Mesenchymal stem cell (in vitro differentiated cells and primary cell): Measurements from ENCODE around the gene PIGP.
"Not testable (repeated sequence)": the region's sequence is repeated elsewhere in the genome, so short reads cannot be mapped to it uniquely, and the experiment has no call there.

Experiments used
- DNase-seq: peaks from one replicate; pipeline ENCODE4 v3.0.0-alpha.2; 2013
- H2AFZ ChIP-seq: one replicate; pipeline ENCODE4 v1.6.1; 2013; ENCODE audit warnings: low read depth, mild to moderate bottlenecking, control low read depth, inconsistent platforms, low read length, moderate library complexity
- H2AK5ac ChIP-seq: 2 replicates; pipeline ENCODE4 v1.6.1; 2013; ENCODE audit warnings: low read length, moderate library complexity, mild to moderate bottlenecking, inconsistent platforms; ENCODE audit not compliant: severe bottlenecking
- H2BK120ac ChIP-seq: one replicate; pipeline ENCODE4 v1.6.1; 2013; ENCODE audit warnings: low read depth, mild to moderate bottlenecking, inconsistent platforms, low read length, moderate library complexity
- H2BK12ac ChIP-seq, 2 experiments: one replicate each; pipeline ENCODE4 v1.6.1; 2013; ENCODE audit warnings: inconsistent platforms in 2 of 2, low read length in 2 of 2, mild to moderate bottlenecking in 2 of 2, moderate library complexity in 2 of 2, control low read depth in 1 of 2
- H2BK15ac ChIP-seq: one replicate; pipeline ENCODE4 v1.6.1; 2013; ENCODE audit warnings: mild to moderate bottlenecking, low read depth, inconsistent platforms; ENCODE audit not compliant: poor library complexity, severe bottlenecking
- H2BK5ac ChIP-seq: 2 replicates; pipeline ENCODE4 v1.6.1; 2013; ENCODE audit warnings: low read depth, mild to moderate bottlenecking, low read length, control low read depth, inconsistent platforms; ENCODE audit not compliant: poor library complexity, severe bottlenecking
- H3K14ac ChIP-seq, 2 experiments: one replicate each; pipeline ENCODE4 v1.6.1; 2013; ENCODE audit warnings: inconsistent platforms in 2 of 2, low read length in 2 of 2, control low read depth in 1 of 2, mild to moderate bottlenecking in 1 of 2, moderate library complexity in 1 of 2
- H3K18ac ChIP-seq, 2 experiments: one replicate each; pipeline ENCODE4 v1.6.1; 2013; ENCODE audit warnings: inconsistent platforms in 2 of 2, low read length in 2 of 2, control low read depth in 1 of 2, low read depth in 1 of 2, mild to moderate bottlenecking in 1 of 2
- H3K23ac ChIP-seq, 2 experiments: one replicate each; pipeline ENCODE4 v1.6.1; 2013; ENCODE audit warnings: inconsistent platforms in 2 of 2, low read length in 2 of 2, mild to moderate bottlenecking in 2 of 2, moderate library complexity in 2 of 2, control low read depth in 1 of 2
- H3K27ac ChIP-seq: 2 replicates; pipeline ENCODE4 v1.5.1; 2013; ENCODE audit warnings: mild to moderate bottlenecking, moderate library complexity, low read length, control low read depth, inconsistent platforms; ENCODE audit not compliant: poor library complexity, severe bottlenecking
- H3K27me3 ChIP-seq, 2 experiments: 2 replicates each; pipeline versions ENCODE4 v1.6.1 to v1.7.0; 2013; ENCODE audit warnings: low read length in 2 of 2, mild to moderate bottlenecking in 2 of 2, moderate library complexity in 2 of 2, control low read depth in 1 of 2, inconsistent platforms in 1 of 2; ENCODE audit not compliant: control insufficient read depth in 1 of 2, insufficient read depth in 1 of 2
- H3K36me3 ChIP-seq, 2 experiments: 2 replicates each; pipeline versions ENCODE4 v1.6.1 to v1.7.0; 2013; ENCODE audit warnings: low read length in 2 of 2, control low read depth in 1 of 2, inconsistent platforms in 1 of 2, low read depth in 1 of 2, mild to moderate bottlenecking in 1 of 2; ENCODE audit not compliant: insufficient read depth in 2 of 2, control insufficient read depth in 1 of 2
- H3K4ac ChIP-seq, 2 experiments: one replicate each; pipeline ENCODE4 v1.6.1; 2013; ENCODE audit warnings: inconsistent platforms in 2 of 2, low read length in 2 of 2, mild to moderate bottlenecking in 2 of 2, moderate library complexity in 2 of 2, control low read depth in 1 of 2, low read depth in 1 of 2
- H3K4me1 ChIP-seq: 2 replicates; pipeline ENCODE4 v1.6.1; 2013; ENCODE audit warnings: low read depth, low read length, control low read depth; ENCODE audit not compliant: control insufficient read depth, insufficient read depth
- H3K4me2 ChIP-seq: 2 replicates; pipeline ENCODE4 v1.6.1; 2013; ENCODE audit warnings: low read length, mild to moderate bottlenecking, inconsistent platforms; ENCODE audit not compliant: poor library complexity, severe bottlenecking
- H3K4me3 ChIP-seq, 2 experiments: 2 replicates each; pipeline versions ENCODE4 v1.5.1 to v1.7.0; 2013; ENCODE audit warnings: low read length in 2 of 2, mild to moderate bottlenecking in 2 of 2, control low read depth in 1 of 2, low read depth in 1 of 2; ENCODE audit not compliant: insufficient read depth in 1 of 2
- H3K79me1 ChIP-seq: replicated peaks from 2 replicates; pipeline ENCODE4 v1.6.1; 2013; ENCODE audit warnings: mild to moderate bottlenecking, control low read depth, low read length, inconsistent platforms; ENCODE audit not compliant: poor library complexity, severe bottlenecking
- H3K9ac ChIP-seq: 2 replicates; pipeline ENCODE4 v1.7.0; 2013; ENCODE audit warnings: mild to moderate bottlenecking, low read length, moderate library complexity
- H3K9me3 ChIP-seq: 2 replicates; pipeline ENCODE4 v1.7.0; 2013; ENCODE audit warnings: mild to moderate bottlenecking, low read length; ENCODE audit not compliant: control insufficient read depth
- H4K8ac ChIP-seq: one replicate; pipeline ENCODE4 v1.6.1; 2013; ENCODE audit warnings: inconsistent platforms, mild to moderate bottlenecking, low read length, moderate library complexity
- H4K91ac ChIP-seq: one replicate; pipeline ENCODE4 v1.6.1; 2013; ENCODE audit warnings: mild to moderate bottlenecking, low read length, inconsistent platforms
- WGBS: methylation state at CpG from one replicate; pipeline ENCODE4 v1.1.7; 2013; ENCODE audit warnings: mixed read lengths; 5-methylcytosine and 5-hydroxymethylcytosine counted together

The PIGP gene

GRCh38 chr21:37058261-37058660 is 14.6 kb downstream of the PIGP start:
- Histone ChIP-seq H2AK5ac (peak overlapping the region; percentile 0), H3K18ac (no peak overlapping the region), H4K8ac (peak overlapping the region; percentile 63), H3K14ac (no peak overlapping the region), H3K4ac (no peak overlapping the region), H2BK120ac (no peak overlapping the region), H3K27ac (no peak overlapping the region), H3K27me3 (no peaks in the 10 kb centered on the region), H3K79me1 (no peaks in the 10 kb centered on the region), H2BK5ac (no peak overlapping the region), H3K4me3 (no peak overlapping the region), H3K23ac (no peak overlapping the region), H4K91ac (peak overlapping the region; percentile 87), H2BK15ac (no peak overlapping the region), H3K9me3 (no peaks in the 10 kb centered on the region), H3K9ac (no peak overlapping the region), H3K36me3 (no peaks in the 10 kb centered on the region), H2BK12ac (peak overlapping the region in 1 of 2 experiments; percentile 2), H3K4me2 (no peak overlapping the region), H2AFZ (no peak overlapping the region), H3K4me1 (peaks cover 9% of the 10 kb centered on the region)
- DNase-seq = no peak
- 92% methylated on average over 2 of the region's 2 CpGs for WGBS

DNA sequence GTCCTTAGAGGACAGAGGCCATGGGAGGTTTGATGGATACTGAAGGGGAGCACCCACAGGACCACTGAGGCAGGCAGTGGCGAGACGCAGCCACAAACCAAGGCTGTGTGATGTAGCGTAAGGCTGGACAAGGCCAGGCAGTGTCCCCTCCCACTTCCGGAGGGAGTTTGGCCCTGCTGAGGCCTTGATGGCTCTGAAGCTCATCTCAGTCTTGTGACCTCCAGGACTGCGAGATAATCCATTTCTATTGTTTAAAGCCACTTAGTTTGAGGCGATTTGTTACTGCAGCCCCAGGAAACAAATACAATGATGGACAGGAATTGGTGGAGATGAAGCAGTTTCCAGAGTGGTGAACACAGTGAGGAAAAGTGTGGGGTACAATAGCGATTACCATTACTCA is 15.3 kb downstream of the PIGP start:
- Histone ChIP-seq H3K23ac (no peak overlapping the region), H3K9ac (no peak overlapping the region)

DNA sequence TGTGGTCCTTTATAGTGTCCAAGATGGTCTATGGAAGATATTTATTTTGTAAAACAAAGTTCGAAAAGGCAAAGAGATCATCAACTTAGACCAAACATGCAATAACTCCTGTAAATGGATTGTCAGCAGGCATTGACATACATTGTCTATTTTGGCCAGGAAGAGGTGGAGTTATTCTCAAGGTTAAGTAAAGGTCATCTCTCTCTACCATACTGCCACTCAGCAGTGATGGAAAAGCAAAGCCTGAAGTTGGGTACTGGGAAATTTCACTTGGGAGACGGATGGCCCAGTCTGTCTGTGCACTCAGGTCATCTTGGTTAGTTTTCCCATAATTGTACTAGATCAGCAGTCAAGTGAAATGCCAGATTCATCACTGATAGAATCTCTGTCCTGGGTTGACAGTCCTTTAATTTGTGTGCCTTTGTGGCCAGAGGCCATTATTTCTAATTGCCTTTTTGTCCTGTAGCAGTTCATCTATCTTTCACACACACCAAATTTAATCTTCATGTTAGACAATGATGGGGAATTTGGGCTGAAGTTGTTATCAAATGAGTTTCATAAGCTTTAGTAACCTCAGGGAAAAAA is 17.5 kb downstream of the PIGP start:
- H3K4me1 ChIP-seq = peaks cover 4% of the 10 kb centered on the region
- H3K27me3 ChIP-seq = no peaks in the 10 kb centered on the region
- H3K36me3 ChIP-seq = no peaks in the 10 kb centered on the region
- DNase-seq = no peak
- H3K14ac ChIP-seq = no peak overlapping the region
- H3K4ac ChIP-seq = no peak overlapping the region
- no peak overlapping the region for H2AK5ac ChIP-seq
- no peak overlapping the region for H3K23ac ChIP-seq
- no peak overlapping the region for H3K4me2 ChIP-seq
- 89% methylated on average over 1 of the region's 2 CpGs for WGBS
- H4K91ac ChIP-seq = no peak overlapping the region
- H3K79me1 ChIP-seq = no peaks in the 10 kb centered on the region
- no peak overlapping the region for H4K8ac ChIP-seq
- no peak overlapping the region for H2BK12ac ChIP-seq
- H2BK120ac ChIP-seq = no peak overlapping the region
- H3K9me3 ChIP-seq = no peaks in the 10 kb centered on the region
- H3K18ac ChIP-seq = no peak overlapping the region
- H2BK5ac ChIP-seq = no peak overlapping the region
- H2BK15ac ChIP-seq = no peak overlapping the region
- H3K4me3 ChIP-seq = no peak overlapping the region
- no peak overlapping the region for H2AFZ ChIP-seq
- no peak overlapping the region for H3K9ac ChIP-seq
- H3K27ac ChIP-seq = no peak overlapping the region

More for the DNA sequence above, 15.3 kb downstream of the PIGP start:
- Histone ChIP-seq H2BK120ac (no peak overlapping the region), H3K4me3 (no peak overlapping the region), H3K79me1 (no peaks in the 10 kb centered on the region), H3K4me1 (peaks cover 9% of the 10 kb centered on the region), H2BK5ac (no peak overlapping the region), H3K4ac (no peak overlapping the region), H2AK5ac (no peak overlapping the region), H3K18ac (no peak overlapping the region), H3K9me3 (no peaks in the 10 kb centered on the region), H3K36me3 (no peaks in the 10 kb centered on the region), H4K8ac (no peak overlapping the region), H3K27ac (no peak overlapping the region), H2BK12ac (peak overlapping the region in 1 of 2 experiments; percentile 59), H3K4me2 (no peak overlapping the region), H2BK15ac (no peak overlapping the region), H3K27me3 (no peaks in the 10 kb centered on the region), H4K91ac (peak overlapping the region; percentile 5), H3K14ac (no peak overlapping the region), H2AFZ (no peak overlapping the region)
- 98% methylated on average over 7 of the region's 7 CpGs for WGBS
- DNase-seq = no peak

DNA sequence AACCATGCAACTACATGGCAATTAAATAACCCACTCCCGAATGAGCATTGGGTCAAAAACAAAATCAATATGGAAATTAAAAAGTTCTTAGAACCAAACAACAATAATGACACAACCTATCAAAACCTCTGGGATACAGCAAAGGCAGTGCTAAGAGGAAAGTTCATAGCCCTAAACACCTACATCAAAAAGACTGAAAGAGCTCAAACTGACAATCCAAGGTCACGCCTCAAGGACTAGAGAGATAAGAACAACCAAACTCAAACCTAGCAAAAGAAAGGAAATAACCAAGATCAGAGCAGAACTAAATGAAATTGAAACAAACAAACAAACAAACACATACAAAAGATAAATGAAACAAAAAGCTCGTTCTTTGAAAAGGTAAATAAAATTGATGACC is 23.1 kb downstream of the PIGP start:
- not testable (repeated sequence) for H3K4me3 ChIP-seq, H2BK15ac ChIP-seq, H3K36me3 ChIP-seq, H2BK120ac ChIP-seq, H3K23ac ChIP-seq, H4K91ac ChIP-seq, H3K14ac ChIP-seq, H3K27ac ChIP-seq, H3K9me3 ChIP-seq, H3K79me1 ChIP-seq, H2AFZ ChIP-seq, H3K9ac ChIP-seq, H2BK5ac ChIP-seq, H4K8ac ChIP-seq, H2BK12ac ChIP-seq, DNase-seq, H3K4me2 ChIP-seq, H3K18ac ChIP-seq, H3K4me1 ChIP-seq, H2AK5ac ChIP-seq, H3K4ac ChIP-seq
- 88% methylated on average over 2 of the region's 3 CpGs for WGBS
- peaks cover 0 to 15% of the 10 kb centered on the region in 2 experiments for H3K27me3 ChIP-seq
